HEK293 (cell line): ENCODE measurements around the gene MRPS14.

Source experiments
- CTCF ChIA-PET: fragments of 350-600 bp; formaldehyde crosslinking; extraction: SDS; loops from one replicate; lab custom pipeline; 2021; ENCODE audit warnings: antibody characterized with exemption; lab: Yijun Ruan, JAX
- POLR2A ChIA-PET: fragments of 300-600 bp; formaldehyde crosslinking; extraction: SDS; loops from one replicate; lab custom pipeline; 2020; ENCODE audit warnings: antibody characterized with exemption, inconsistent platforms; lab: Yijun Ruan, JAX
- H3K27ac ChIP-seq: fragments of 200-500 bp; sonication (Bioruptor generic); 2 replicates; pipeline ENCODE4 v1.5.1; 2014; ENCODE audit warnings: low read depth, low read length, control low read depth, inconsistent platforms; ENCODE audit errors: extremely low read depth
- H3K36me3 ChIP-seq, 2 experiments: fragments of 200-500 bp in 1 of 2; sonication (Bioruptor generic) in 1 of 2; 1 replicate in 1 of 2; 2 replicates in 1 of 2; pipeline ENCODE4 v1.5.1; 2014 to 2017; ENCODE audit warnings: inconsistent platforms in 2 of 2, low read length in 2 of 2; ENCODE audit not compliant: control insufficient read depth in 2 of 2, insufficient read depth in 1 of 2
- H3K4me1 ChIP-seq: fragments of 200-500 bp; sonication (Bioruptor generic); 2 replicates; pipeline ENCODE4 v1.5.1; 2014; ENCODE audit warnings: mild to moderate bottlenecking, low read length, inconsistent platforms; ENCODE audit not compliant: control insufficient read depth, insufficient read depth
- H3K4me3 ChIP-seq: 2 replicates; pipeline ENCODE4 v1.5.1; 2011; ENCODE audit warnings: low read depth, mild to moderate bottlenecking, control low read depth, low read length, moderate library complexity
- H3K9me3 ChIP-seq: fragments of 200-500 bp; sonication (Bioruptor generic); 2 replicates; pipeline ENCODE4 v1.5.1; 2014; ENCODE audit warnings: low read depth, low read length, inconsistent platforms; ENCODE audit not compliant: control insufficient read depth, insufficient read depth
- HOXA7 ChIP-seq: sonication (generic); formaldehyde crosslinking; IDR thresholded peaks from 2 replicates; pipeline ENCODE4 v1.8.1; 2022; ENCODE audit warnings: missing genetic modification reagents, borderline replicate concordance
- KLF10 ChIP-seq: fragments of 450-650 bp; IDR thresholded peaks from 2 replicates; pipeline ENCODE4 v1.5.1; 2018; ENCODE audit warnings: missing biosample characterization, mild to moderate bottlenecking, missing genetic modification characterization
- KLF9 ChIP-seq: fragments of 450-650 bp; formaldehyde crosslinking; IDR thresholded peaks from 2 replicates; pipeline ENCODE4 v1.5.1; 2016; ENCODE audit warnings: missing biosample characterization, missing genetic modification characterization, low read depth
- MYNN ChIP-seq: fragments of 450-650 bp; formaldehyde crosslinking; IDR thresholded peaks from 2 replicates; pipeline ENCODE4 v1.5.1; 2016; ENCODE audit warnings: missing biosample characterization, missing genetic modification characterization, borderline replicate concordance
- MZF1 ChIP-seq: fragments of 450-650 bp; formaldehyde crosslinking; IDR thresholded peaks from 2 replicates; pipeline ENCODE4 v1.5.1; 2017; ENCODE audit warnings: missing biosample characterization, missing genetic modification characterization, borderline replicate concordance
- REPIN1 ChIP-seq: fragments of 450-650 bp; formaldehyde crosslinking; IDR thresholded peaks from 2 replicates; pipeline ENCODE4 v1.5.1; 2017; ENCODE audit warnings: missing biosample characterization, missing genetic modification characterization, low read depth
- SALL2 ChIP-seq: fragments of 450-650 bp; formaldehyde crosslinking; IDR thresholded peaks from 2 replicates; pipeline ENCODE4 v1.5.0; 2017; ENCODE audit warnings: missing biosample characterization, mild to moderate bottlenecking, missing genetic modification characterization, borderline replicate concordance
- ZBTB11 ChIP-seq: fragments of 450-650 bp; formaldehyde crosslinking; conservative IDR thresholded peaks from 2 replicates; pipeline ENCODE4 v1.5.1; 2016; ENCODE audit warnings: low read depth, missing biosample characterization, missing genetic modification characterization
- ZBTB20 ChIP-seq: fragments of 450-650 bp; formaldehyde crosslinking; IDR thresholded peaks from 2 replicates; pipeline ENCODE4 v1.5.1; 2016; ENCODE audit warnings: missing biosample characterization, missing genetic modification characterization
- ZIC2 ChIP-seq: fragments of 450-650 bp; formaldehyde crosslinking; IDR thresholded peaks from 2 replicates; pipeline ENCODE4 v1.5.1; 2016; ENCODE audit warnings: missing biosample characterization, missing genetic modification characterization
- ZNF10 ChIP-seq: fragments of 450-650 bp; formaldehyde crosslinking; IDR thresholded peaks from 2 replicates; pipeline ENCODE4 v1.5.1; 2017; ENCODE audit warnings: missing biosample characterization, missing genetic modification characterization
- ZNF148 ChIP-seq: fragments of 450-650 bp; formaldehyde crosslinking; IDR thresholded peaks from 2 replicates; pipeline ENCODE4 v1.5.0; 2017; ENCODE audit warnings: missing biosample characterization, missing genetic modification characterization, borderline replicate concordance
- ZNF157 ChIP-seq: fragments of 450-650 bp; formaldehyde crosslinking; IDR thresholded peaks from 2 replicates; pipeline ENCODE4 v1.5.1; 2016; ENCODE audit warnings: missing biosample characterization, missing genetic modification characterization
- ZNF341 ChIP-seq: fragments of 450-650 bp; formaldehyde crosslinking; IDR thresholded peaks from 2 replicates; pipeline ENCODE4; 2016; ENCODE audit warnings: low read depth, missing biosample characterization, missing genetic modification characterization
- ZNF449 ChIP-seq: fragments of 450-650 bp; formaldehyde crosslinking; IDR thresholded peaks from 2 replicates; pipeline ENCODE4 v1.5.1; 2017; ENCODE audit warnings: missing biosample characterization, mild to moderate bottlenecking, missing genetic modification characterization, moderate library complexity
- ZNF560 ChIP-seq: fragments of 450-650 bp; formaldehyde crosslinking; IDR thresholded peaks from 2 replicates; pipeline ENCODE4 v1.5.1; 2017; ENCODE audit warnings: missing biosample characterization, missing genetic modification characterization, borderline replicate concordance
- ZNF626 ChIP-seq: fragments of 450-650 bp; sonication (Bioruptor Pico); formaldehyde crosslinking; IDR thresholded peaks from 2 replicates; pipeline ENCODE4 v1.5.1; 2018; ENCODE audit warnings: missing biosample characterization, missing genetic modification characterization, inconsistent platforms
- ZNF645 ChIP-seq: fragments of 450-650 bp; formaldehyde crosslinking; IDR thresholded peaks from 2 replicates; pipeline ENCODE4; 2016; ENCODE audit warnings: missing biosample characterization, missing genetic modification characterization
- ZNF654 ChIP-seq: fragments of 450-650 bp; formaldehyde crosslinking; IDR thresholded peaks from 2 replicates; pipeline ENCODE4 v1.5.1; 2016; ENCODE audit warnings: low read depth, missing biosample characterization, missing genetic modification characterization
- ZXDB ChIP-seq: fragments of 450-650 bp; formaldehyde crosslinking; IDR thresholded peaks from 2 replicates; pipeline ENCODE4 v1.5.1; 2016; ENCODE audit warnings: missing biosample characterization, missing genetic modification characterization

The MRPS14 gene

GRCh38 chr1:175067362-175068106, 44.3 kb upstream of the MRPS14 start, which contains the start of gene TNN:
TNN (plus strand) TSS chr1:175067833; CDS start chr1:175077419, 9,586 bp downstream.
- CTCF ChIA-PET: interaction anchor here (0.6 to 1.4 kb wide), 3 partner anchors 22 to 58 kb away, joined by 3 to 4 read pairs (median 3); no protein-coding TSS in a partner anchor
- H3K4me1 ChIP-seq: 0 out of 2 replicates have a peak, but pooled peaks cover 2% of the 10 kb centered on the region

GRCh38 chr1:175062858-175063257, 39.6 kb upstream of the MRPS14 start:
- Histone ChIP-seq H3K4me1 (0 out of 2 replicates have a peak, but pooled peaks cover 2% of the 10 kb centered on the region), H3K36me3 (no peaks in the 10 kb centered on the region), H3K9me3 (no peaks in the 10 kb centered on the region), H3K4me3 (no peak overlapping the region), H3K27ac (no peak overlapping the region)
- ChIA-PET POLR2A (no interaction called here), CTCF (no interaction called here)
- TF ChIP-seq ZNF341 (no peak), ZBTB11 (no peak), ZNF560 (tag by site-specific recombination) (no peak), ZIC2 (tag by site-specific recombination) (no peak), KLF9 (tag by site-specific recombination) (no peak), ZNF654 (tag by site-specific recombination) (no peak), ZBTB20 (tag by site-specific recombination) (no peak), ZNF10 (tag by site-specific recombination) (no peak), ZNF157 (tag by site-specific recombination) (no peak), ZNF645 (tag by site-specific recombination) (no peak), REPIN1 (no peak), ZNF148 (no peak), ZNF449 (tag by site-specific recombination) (no peak), SALL2 (tag by site-specific recombination) (no peak), MZF1 (no peak), ZNF626 (no peak), ZXDB (tag by site-specific recombination) (no peak), KLF10 (no peak), HOXA7 (CRISPR knock-in tag) (no peak)

More at GRCh38 chr1:175067362-175068106, 44.3 kb upstream of the MRPS14 start, which contains the start of gene TNN:
- POLR2A ChIA-PET: no interaction called here
- Histone ChIP-seq H3K36me3 (no peaks in the 10 kb centered on the region), H3K9me3 (no peaks in the 10 kb centered on the region), H3K4me3 (no peak within 1 kb of the TSS), H3K27ac (no peak within 1 kb of the TSS)
- TF ChIP-seq ZNF341 (no peak), MYNN (tag by site-specific recombination) (no peak)
